DOHH2 (cell line): ENCODE measurements around the gene COLEC11.

ENCODE experiments used
- CTCF ChIP-seq: fragments of 200-600 bp; sonication (generic); IDR thresholded peaks from one replicate; pipeline ENCODE4 v1.5.1; 2014; ENCODE audit warnings: antibody characterized with exemption, mild to moderate bottlenecking, low read depth, low read length; ENCODE audit not compliant: poor library complexity, severe bottlenecking
- EZH2phosphoT487 ChIP-seq: fragments of 200-600 bp; sonication (generic); IDR thresholded peaks from 2 replicates; pipeline ENCODE4 v1.6.1; 2017; ENCODE audit warnings: borderline replicate concordance, mild to moderate bottlenecking, antibody characterized with exemption, low read length, moderate library complexity, mixed read lengths

GRCh38 chr2:3584608-3585260, 10.2 kb upstream of the COLEC11 start:
- TF ChIP-seq CTCF (no peak), EZH2phosphoT487 (no peak)
